ENCODE measurements around the gene C18orf63.
"Not testable (repeated sequence)": the region's sequence is repeated elsewhere in the genome, so short reads cannot be mapped to it uniquely, and the experiment has no call there.

Gene C18orf63

GRCh38 chr18:74326791-74327190 is 11.2 kb downstream of the C18orf63 start:
- DNase-seq (ENCODE audit: low read depth in 2 of 2), result not testable (repeated sequence)

GRCh38 chr18:74328206-74328605 is 12.6 kb downstream of the C18orf63 start:
- DNase-seq (ENCODE audit: low read depth in 2 of 2), result no peak

GRCh38 chr18:74329688-74330205 is 14.1 kb downstream of the C18orf63 start:
- DNase-seq (ENCODE audit: low read depth in 2 of 2), result no peak

- no peak for DNase-seq (ENCODE audit: low read depth in 2 of 2)
Observed at GRCh38 chr18:74331404-74331803, 15.8 kb downstream of the C18orf63 start.

GRCh38 chr18:74333091-74333490 is 17.5 kb downstream of the C18orf63 start:
- no peak for DNase-seq (ENCODE audit: low read depth in 2 of 2)

- DNase-seq (ENCODE audit: low read depth in 2 of 2), result no peak
Observed at GRCh38 chr18:74334242-74334893, 18.7 kb downstream of the C18orf63 start.

- no peak for DNase-seq (ENCODE audit: low read depth in 2 of 2)
Observed at GRCh38 chr18:74336656-74337055, 21.0 kb downstream of the C18orf63 start.

- no peak for DNase-seq (ENCODE audit: low read depth in 2 of 2)
Observed at GRCh38 chr18:74337155-74337911, 21.7 kb downstream of the C18orf63 start.

GRCh38 chr18:74337912-74338309 is 22.3 kb downstream of the C18orf63 start:
- no peak for DNase-seq (ENCODE audit: low read depth in 2 of 2)

- DNase-seq (ENCODE audit: low read depth in 2 of 2), result no peak
Observed at GRCh38 chr18:74342416-74343043, 26.9 kb downstream of the C18orf63 start.

GRCh38 chr18:74346206-74346605 is 30.6 kb downstream of the C18orf63 start:
- no peak for DNase-seq (ENCODE audit: low read depth in 2 of 2)

- no peak for DNase-seq (ENCODE audit: low read depth in 2 of 2)
Observed at GRCh38 chr18:74348581-74348980, 32.9 kb downstream of the C18orf63 start.

GRCh38 chr18:74351354-74351753 is 35.7 kb downstream of the C18orf63 start:
- no peak for DNase-seq (ENCODE audit: low read depth in 2 of 2)

- DNase-seq (ENCODE audit: low read depth in 2 of 2), result peak in 1 of 2 donors; percentile 18
Observed at GRCh38 chr18:74353169-74353775, 37.6 kb downstream of the C18orf63 start.

GRCh38 chr18:74356959-74357358 is 41.3 kb downstream of the C18orf63 start:
- DNase-seq (ENCODE audit: low read depth in 2 of 2), result no peak

- no peak for DNase-seq (ENCODE audit: low read depth in 2 of 2)
Observed at GRCh38 chr18:74360852-74361655, 45.4 kb downstream of the C18orf63 start.

- DNase-seq (ENCODE audit: low read depth in 2 of 2), result no peak
Observed at GRCh38 chr18:74367905-74368304, 52.3 kb downstream of the C18orf63 start.

GRCh38 chr18:74368901-74369705 is 53.5 kb downstream of the C18orf63 start:
- no peak for DNase-seq (ENCODE audit: low read depth in 2 of 2)

- DNase-seq (ENCODE audit: low read depth in 2 of 2), result no peak
Observed at GRCh38 chr18:74370115-74370514, 54.5 kb downstream of the C18orf63 start.

GRCh38 chr18:74373428-74373827 is 57.8 kb downstream of the C18orf63 start:
- no peak for DNase-seq (ENCODE audit: low read depth in 2 of 2)

- DNase-seq (ENCODE audit: low read depth in 2 of 2), result no peak
Observed at GRCh38 chr18:74375999-74376398, 60.4 kb downstream of the C18orf63 start.
